Activated CD8-positive, alpha-beta memory T cell treated with anti-CD3 and anti-CD28 coated beads, Interleukin-2, amount 50 U/mL, for 48 hours (primary cell): ENCODE results near the gene ADARB1.

Source experiments
- DNase-seq: peaks from one replicate; pipeline ENCODE4 v3.0.0-alpha.2; 2020

Gene ADARB1

DNA sequence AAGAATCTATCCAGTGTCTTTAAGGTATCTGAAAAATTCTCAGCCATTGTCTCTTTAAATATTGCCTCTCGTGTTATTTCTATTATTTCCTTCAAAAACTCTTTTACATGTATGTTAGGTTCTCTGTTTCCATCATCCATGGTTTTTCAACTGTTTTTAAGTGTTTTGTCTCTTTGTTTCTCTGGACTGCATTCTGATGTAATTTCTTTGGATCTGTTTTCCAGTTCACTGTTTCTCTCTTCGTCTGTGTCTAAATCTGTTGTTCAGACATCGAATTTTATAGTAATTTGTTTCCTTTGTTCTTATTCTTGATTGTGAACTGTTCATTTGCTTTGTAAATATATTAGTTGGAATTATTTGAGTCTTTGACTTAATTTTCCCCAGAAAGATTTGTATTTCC is 169.2 kb downstream of the ADARB1 start:
- no peak for DNase-seq

DNA sequence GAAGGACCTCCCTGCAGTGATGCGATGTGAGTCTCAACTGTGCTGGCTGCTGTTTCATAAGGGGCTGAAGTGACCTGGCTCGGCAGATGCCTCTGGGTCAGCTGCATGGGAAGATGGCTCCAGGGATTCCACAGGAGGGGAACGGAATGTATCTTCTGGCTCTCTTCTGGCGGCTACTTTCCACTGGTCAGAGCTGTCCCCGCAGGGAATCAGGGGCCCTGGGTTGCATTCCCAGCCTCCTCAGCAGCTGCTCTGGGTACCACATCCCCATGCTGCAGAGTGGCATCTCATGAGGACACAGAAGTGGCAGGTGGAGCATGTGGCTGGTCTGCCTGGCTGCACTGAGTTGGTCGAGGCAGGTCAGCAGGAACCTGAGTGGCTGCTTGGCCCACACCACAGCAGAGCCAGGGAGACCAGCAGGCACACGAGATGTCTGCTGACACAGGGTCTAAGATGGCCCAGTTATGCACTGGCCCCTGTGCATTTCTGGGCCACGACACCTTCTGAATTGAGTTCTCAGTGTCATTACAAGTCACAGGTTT is 170.5 kb downstream of the ADARB1 start:
- DNase-seq = peak; percentile 29

DNA sequence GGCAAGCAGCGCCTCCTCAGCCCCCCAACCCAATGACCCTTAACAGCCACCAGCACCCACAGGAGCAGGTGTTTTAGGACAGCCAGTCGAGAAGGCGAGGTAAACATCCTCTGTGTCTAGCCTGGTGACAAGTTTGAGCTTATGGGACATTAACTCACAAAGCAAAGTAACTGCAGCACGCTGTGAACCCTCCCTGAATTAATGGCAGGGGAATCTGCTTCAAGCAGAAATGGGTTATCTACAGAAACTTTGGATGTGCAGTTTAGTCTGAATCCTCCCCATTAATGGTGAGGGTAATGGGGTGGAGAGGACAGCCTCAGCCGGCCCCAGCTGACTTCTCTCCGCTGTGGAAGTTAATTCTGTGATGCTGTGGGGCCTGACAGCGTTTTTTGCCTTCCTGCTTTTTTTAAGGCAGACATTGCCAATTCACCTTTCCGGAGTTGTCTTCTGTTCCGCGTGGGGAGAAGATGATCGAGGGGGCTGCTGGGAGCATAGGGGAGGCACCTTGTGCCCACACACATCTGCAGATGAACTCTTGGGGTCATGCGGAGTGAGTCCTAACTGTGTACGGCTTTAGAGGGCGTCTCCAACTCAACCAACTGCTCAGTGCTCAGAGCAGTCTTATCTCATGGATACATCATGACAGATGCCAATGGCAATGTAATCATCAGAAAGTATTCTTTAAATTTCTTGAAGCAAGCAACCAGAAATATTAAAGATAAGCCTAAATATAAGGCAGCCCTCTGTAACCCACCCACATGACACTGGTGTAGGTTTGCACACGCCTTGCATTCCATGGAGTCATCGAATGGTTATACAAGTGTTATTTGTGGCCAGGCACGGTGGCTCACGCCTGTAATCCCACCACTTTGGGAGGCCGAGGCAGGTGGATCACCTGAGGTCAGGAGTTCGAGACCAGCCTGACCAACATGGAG is 172.3 kb downstream of the ADARB1 start:
- DNase-seq = peak; percentile 22

DNA sequence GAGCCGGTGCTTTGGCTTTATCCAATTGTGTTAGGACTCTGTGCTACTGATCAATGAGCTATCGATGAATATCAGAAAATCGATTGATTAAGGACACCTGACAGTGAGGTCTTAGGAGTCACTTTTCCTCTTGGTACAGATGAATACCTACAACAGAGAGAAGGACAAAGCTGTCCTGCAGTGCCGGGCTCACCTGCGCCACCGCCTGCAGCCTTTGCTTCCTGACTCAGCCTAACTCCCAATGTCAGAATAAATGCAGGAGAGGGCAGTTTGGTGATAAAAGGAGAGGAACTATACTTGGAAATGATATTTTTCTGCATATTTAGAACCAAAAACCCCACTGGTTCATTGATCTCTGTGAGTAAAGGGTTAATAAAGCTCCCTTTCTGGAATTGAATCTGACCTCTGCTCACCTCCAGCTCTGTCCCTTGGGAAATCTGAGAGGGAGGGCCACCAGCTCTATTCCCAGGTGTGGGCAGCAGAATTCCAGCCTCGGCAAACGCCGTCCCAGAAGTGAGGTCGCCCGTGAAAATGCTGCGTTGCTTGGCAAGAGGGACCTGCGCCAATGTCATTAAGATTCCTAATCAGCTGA is 174.0 kb downstream of the ADARB1 start:
- peak; percentile 32 for DNase-seq

DNA sequence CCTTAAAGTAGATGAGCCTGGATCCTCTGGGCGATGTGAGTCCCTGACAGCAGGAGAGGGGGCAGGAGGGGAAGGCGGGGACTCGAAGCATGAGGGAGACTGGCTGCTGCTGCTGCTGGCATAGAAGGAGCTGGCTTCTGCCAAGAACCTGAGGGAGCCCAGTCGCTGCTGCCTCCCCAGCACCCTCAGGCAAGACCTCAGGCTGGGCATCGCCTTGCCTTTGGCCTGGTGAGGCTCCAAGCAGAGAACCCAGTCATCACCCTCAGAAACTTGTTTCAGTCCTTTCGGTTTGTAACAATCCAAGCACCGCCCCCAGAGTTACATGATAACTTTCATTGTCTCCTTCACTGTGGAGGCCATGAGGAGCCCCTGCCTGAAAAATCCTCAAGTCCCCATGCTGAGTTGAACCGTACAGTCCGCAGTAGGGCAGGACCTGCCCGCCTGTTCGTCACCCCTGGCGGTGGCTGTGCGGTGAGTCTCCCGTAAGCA is 174.6 kb downstream of the ADARB1 start:
- DNase-seq = peak; percentile 48

DNA sequence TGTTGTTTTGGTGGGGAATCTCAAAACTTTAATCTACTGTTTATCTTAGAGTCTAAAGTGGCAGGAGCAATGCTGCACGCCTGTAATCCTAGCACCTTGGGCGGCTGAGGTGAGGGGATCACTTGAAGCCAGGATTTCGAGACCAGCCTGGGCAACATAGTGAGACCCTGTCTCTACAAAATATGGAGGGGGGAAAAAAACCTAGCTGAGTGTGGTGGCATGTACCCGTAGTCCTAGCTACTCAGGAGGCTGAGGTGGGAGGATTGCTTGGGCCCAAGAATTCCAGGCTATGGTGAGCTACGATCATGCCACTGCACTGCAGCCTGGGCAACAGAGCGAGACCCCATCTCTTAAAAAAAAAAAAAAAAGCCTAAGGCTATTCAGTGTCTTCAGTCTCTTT is 175.2 kb downstream of the ADARB1 start:
- no peak for DNase-seq

DNA sequence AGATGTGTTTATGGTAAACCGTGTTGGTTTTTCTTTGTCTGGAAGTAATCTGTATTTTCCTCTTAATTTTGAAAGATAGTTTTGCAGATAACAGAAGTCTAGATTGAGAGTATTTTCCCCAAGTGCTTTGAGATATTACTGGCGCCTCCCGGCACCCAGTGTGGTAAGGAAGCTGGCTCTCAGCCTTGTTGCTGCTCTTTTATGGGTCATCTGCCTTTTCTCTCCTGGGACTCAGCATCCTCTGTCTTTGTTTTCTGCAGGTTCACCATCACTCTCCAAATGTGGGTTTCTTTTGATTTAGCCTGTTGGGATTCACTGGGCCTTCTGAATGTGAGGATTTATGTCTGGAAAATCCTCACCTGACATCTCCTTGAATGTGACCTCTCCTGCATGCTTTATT is 175.9 kb downstream of the ADARB1 start:
- DNase-seq = no peak

DNA sequence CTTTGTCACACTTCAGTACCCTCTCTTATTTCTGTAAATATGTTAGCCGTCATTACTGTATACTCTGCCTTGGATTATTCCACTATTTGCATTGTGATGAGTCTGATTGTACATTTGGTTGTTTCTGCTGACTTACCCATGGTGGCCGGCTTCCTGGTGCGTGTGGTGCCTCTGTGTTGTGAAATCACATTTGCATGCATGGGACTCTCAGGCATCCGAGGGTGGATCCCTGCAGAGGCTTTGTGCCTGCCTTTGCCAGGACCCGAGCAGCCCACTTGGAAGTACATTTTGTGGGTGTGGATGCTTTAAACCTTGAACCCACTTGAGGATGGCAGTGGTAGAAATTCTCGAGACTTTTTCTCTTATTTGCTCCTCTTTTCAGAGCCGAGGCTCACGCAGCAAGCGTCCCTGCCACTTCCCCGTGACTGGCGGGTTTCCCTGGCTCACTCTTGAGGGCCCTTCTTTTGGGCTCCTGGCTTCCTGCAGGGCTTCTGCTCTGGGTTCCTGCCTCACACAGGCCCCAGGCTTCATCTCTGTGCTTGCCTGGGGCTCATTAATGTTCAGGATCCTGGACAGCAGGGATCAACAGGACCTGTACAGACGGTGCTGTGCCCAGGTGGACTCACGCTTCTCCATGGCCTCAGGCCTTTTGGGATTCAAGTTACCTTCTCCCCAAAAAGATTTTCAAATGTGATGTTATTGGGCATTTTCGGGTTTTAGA is 176.7 kb downstream of the ADARB1 start:
- no peak for DNase-seq

DNA sequence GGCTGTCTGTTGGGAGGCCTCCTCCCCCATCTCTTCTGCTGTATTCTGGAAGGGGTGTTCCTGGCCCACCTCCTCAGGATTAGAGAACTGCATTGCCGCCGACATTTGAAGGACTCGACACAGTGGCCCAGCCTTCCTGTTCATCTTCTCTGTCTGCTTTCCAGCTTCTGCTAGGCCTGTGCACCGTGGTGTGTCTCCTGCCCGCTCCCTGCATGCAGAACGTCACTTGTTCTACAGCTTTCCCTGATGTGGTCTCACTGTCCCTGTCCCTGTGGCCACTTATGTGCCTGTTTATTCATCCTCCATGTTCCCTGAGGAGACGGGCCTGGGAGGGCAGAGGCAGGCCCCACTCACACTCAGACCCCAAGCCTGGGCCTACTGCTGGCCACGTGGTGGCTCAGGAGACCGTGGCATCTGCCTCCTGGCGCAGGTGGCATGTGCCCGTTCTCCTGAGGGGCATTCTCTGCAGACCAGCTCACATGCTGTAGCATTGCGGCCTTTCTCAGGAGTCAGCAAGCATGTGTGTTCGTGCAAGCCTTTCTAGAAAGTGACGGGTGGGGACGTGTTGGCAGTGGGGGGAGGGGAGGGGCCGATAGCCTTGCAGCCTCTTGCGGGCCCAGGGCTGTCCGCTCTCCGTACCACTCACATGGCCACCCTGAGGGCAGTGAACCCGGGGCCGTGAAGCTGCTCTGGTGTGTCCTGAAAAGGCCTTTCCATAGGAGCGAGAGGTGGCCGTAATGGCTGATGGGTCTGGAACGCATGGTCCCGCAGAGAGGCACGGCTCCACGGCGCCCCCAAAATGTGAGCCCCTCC is 177.5 kb downstream of the ADARB1 start:
- DNase-seq = no peak

DNA sequence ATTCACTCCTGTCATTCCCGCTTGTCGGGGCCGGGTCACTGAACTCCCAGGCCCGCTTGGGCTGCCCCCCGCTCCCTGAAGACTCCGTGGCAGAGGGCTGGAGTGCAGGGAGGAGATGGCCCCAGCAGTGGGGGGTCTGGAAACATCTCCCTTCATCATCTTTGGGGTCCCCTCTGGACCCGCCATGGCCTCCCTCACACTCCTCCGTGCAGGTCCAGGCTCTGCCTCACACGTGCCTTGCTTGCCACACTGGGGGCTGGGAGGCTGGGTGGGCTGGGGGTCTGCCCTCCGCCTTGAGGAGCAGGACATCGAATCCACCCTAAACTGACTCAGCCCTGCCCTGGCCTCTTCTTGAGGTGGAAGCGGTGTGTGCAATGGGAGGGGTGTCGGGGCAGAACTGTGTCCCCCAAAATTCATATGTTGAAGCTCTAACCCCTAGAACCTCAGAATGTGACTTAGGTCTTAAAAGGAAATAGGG is 178.1 kb downstream of the ADARB1 start:
- no peak for DNase-seq

DNA sequence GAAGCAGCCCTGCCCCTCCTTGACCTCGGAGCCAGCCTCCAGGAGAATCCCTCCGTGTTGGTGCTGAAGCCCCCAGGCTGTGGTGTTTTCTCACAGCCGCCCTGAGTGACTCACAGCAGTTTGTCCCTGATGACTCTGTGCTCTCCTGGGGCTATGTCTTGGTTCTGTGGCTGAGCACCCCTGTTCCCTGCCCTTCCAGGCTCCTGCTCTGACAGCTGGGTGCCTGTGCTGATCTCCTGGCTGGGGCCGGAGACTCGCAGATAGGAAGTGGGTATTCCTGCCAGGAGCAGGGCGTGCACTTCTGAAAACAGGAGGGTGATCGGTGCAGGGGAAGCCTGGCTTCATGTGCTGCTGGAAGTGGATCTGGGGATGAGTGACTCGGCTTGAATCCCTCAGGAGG is 178.8 kb downstream of the ADARB1 start:
- DNase-seq = no peak

DNA sequence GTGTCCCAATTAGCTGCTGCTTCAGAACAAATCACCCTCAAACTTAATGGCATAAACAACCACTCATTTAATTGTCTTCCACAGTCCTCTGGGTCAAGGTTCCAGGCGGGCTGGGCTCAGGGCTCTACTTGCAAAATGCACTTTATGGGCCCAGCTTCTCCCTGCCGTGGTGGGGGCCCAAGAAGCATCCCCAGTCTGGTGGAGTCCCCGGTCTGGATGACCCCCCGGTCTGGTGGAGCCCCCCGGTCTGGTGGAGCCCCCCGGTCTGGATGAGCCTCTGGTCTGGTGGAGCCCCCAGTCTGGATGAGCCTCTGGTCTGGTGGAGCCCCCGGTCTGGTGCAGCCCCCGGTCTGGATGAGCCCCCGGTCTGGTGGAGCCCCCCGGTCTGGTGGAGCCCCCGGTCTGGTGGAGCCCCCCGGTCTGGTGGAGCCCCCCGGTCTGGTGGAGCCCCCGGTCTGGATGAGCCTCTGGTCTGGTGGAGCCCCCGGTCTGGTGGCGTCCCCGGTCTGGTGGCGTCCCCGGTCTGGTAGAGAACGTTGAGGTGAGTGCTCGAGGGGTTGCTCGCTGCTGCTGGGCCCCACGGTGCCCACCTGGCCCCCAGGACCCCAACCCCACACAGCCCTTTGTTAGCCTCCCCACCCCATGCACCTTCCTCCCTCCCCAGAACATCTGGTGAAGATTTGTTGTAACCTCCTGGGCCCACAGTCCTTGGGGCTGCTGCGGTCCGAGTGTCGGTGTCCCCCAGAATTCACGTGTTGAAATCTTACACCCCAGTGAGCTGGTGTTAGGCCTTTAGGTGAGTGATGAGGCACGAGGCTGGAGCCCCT is 179.5 kb downstream of the ADARB1 start:
- peak; percentile 39 for DNase-seq

DNA sequence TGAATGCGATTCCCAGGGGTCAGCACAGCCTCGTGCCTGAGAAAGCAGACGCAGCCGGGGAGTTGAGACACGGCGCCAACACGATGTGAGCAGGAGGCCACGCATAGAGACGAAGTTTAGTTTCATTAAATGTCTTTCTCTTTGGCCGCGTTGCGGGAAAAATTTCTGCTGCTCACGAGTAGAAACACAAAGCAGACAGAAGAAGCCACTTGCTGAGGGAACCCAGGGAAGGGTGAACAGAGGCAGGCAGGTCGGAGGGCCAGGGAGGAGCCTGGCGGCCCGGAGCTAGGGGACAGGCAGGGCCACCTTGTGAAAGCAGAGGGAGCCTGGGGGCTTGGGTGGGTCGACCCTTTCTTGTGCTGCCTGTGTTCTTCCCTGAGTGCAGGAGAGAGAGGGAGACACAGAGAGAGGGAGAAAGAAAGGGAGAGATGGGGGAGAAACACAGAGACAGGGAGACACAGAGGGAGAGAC is 180.1 kb downstream of the ADARB1 start:
- DNase-seq = peak; percentile 34

DNA sequence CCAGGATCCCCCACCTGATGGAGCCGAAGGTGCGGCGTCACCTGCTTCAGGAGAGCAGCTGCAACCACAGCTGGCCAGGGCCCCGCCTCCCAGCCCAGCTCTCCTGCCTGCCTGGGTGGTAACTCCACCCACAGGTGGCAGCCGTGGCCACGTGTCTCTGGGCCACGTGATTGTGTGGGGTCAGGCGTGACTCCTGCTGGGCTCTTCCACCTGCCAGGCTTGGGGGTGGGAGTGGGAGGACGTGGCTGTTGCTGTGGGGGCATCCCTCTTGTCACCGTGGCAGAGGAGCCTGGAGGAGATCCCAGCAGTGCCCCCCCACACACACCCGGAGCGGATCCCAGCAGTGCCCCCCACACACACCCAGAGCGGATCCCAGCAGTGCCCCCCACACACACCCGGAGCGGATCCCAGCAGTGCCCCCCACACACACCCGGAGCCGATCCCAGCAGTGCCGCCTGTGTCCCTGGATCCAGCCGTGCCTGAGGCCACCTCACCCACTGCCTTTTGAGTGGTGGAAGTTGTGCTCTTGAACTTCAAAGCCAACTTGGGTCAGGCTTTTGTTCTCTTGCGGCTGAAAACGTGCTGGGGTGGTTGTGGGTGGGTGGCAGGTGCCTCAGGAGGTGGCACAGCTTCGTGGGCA is 181.1 kb downstream of the ADARB1 start:
- DNase-seq = peak; percentile 47

DNA sequence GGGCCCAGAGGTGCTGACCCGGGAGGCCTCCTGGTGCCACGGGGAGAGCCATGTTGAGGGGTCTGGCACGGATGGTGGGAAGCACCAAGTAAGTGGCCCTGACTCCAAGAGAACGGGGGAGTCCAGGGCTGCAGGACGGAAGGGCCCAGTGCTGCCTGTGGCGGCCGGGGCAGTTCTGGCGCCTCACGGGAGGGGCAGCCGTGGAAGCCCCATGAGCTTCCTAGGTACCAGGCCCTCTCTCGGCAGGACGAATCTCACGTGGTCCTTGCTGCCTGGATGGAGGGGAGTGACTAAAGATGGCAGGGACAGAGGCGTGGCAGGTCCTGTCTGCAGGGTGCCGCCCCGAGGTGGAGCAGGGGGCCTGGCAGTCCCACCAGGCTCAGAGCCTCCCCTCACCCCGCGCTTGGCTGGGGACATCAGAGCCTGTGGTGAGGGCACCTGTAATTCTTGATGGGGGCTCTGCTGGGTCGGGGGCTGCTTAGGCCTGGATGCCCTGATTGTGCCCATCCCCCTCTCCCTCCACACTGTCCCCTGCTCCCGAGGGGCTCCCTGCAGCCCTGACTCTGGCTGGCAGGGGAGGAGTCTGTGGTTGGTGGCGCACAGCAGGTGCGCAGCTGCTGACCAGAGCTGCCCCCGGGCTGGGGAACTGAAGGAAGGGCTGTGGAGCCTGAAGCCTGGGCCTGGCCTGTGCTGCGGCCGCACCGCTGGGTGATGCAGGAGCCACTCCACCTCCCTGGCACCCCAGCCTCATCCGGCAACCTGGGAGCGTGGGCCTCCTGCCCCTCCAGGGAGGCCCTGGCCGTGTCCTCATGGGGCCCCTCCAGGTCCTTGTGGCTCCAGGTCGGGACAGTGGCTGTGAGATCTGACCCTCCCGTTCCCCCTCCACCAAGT is 181.9 kb downstream of the ADARB1 start:
- DNase-seq = peak; percentile 41

DNA sequence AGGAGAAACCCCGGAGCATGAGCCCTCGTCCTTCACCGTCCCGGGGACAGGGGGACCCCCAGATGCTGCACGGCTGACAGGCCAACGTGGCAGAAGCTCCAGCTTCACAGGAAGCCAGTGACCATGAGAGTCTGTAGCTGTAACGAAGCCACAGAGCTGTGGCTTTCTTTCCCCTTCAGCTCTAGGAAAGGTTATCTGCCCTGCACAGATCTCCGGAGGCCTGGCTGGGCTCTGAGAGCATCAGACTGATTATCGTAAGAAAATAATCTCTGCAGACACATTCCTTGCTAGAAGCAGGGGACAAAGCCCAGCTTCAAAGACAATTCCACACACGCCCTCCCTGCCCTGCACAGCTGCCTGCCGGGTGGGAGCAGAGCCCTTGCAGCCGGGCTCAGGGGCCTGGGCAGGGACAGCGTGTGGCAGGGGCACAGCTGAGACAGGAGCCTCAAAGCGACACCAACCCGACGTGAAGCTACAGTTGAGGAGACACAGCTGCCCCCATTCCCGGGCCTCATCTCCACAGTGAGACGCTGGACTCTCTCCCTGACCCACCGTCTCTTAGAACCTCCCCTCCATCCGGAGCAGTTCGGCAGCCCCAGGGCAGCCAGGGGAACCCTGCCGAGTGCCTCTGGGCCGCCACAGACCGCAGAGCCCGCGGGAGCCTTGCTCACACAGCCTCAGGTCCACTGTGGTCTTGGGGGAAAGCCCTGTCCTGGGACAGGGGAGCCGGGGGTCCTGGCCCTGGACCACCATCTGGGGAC is 182.7 kb downstream of the ADARB1 start:
- DNase-seq = peak; percentile 52

DNA sequence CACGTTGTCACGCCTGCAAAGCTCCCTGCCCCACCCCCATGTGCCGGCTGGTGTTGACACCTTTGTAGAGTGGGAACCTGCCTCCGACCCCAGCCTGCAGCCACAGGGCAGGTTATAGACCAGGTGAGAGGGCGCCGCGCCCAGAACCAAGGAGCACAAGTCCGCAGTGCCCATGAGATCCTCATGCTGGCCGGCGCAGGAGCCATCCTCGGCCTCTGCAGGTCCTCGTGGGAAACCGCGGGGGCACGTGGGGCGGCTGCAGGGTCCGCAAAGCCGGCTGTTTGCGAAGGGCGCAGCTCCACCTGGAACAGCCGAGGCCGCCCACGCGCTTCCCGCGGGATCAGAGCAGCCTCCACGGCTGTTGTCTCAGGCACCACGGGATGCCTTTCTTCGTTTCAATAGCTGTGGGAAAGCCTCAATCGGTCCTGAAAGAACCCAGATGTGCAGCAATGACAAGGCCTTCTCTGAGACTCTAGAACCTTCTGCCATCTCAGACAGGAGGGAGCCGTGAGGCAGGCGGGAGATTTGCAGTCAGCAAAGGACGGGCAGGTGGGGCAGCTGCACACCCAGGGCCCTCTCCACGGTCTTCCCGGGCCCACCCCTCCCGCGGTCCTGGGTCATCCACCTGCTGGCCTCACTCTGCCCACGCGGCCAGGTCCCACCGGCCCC is 183.4 kb downstream of the ADARB1 start:
- DNase-seq = peak; percentile 41

DNA sequence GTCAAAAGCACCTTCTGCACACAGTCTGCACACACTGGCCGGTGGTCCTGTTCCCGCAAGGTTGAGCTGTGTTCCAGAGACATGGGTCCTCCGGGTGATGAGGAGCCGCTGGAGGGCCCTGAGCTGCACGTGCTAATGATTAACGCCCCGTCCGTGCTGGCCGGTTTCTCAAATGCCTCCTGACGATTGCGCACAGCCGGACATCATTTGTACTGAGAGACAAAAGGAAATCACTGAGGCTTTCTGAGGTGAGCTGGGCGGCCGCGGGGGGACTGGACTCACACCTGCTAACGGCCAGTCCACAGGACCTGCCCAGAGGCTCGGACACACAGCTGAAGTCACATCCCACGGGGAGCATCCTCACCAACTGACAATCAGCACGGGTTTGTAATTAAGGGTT is 184.1 kb downstream of the ADARB1 start:
- peak; percentile 38 for DNase-seq
